ENCODE data around the gene FBXL19.

DNA sequence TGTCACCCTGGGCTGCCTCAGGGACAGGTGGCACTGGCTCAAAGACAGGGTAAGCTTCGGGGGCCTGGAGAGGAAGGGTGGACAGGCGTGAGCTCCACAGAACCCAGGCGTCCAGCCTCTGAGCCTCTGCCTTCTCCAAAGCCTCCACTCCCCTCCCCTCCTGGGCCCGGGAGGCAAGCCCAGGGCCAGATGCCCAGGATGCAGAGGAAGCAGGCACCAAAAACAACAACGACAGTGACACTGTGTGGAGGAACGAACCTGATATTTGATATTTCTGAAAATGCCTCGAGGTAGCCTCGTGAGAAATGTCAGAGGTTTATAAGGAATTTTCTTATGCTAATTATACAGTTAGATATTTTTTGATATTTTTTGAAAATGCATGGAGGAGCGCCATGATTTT lies 35.4 kb upstream of the FBXL19 start:
- TF ChIP-seq GATA3 (IDR thresholded peaks at IDR 0.05; ENCODE audit: low read depth, low read length) (no peak), GATA2 (IDR thresholded peaks at IDR 0.05; ENCODE audit: low read depth, low read length) (no peak)

All from SH-SY5Y (cell line).